NCI-H2196 treated with DMSO at 0.1 percent for 48 hours (cell line): ENCODE measurements around the gene CREM.
"Not testable (repeated sequence)": the region's sequence is repeated elsewhere in the genome, so short reads cannot be mapped to it uniquely, and the experiment has no call there.

Experiments
- DNase-seq: peaks from one replicate; lab custom pipeline; 2025; ENCODE audit not compliant: unreplicated experiment; lab: John Stamatoyannopoulos, UW

CREM gene

DNA sequence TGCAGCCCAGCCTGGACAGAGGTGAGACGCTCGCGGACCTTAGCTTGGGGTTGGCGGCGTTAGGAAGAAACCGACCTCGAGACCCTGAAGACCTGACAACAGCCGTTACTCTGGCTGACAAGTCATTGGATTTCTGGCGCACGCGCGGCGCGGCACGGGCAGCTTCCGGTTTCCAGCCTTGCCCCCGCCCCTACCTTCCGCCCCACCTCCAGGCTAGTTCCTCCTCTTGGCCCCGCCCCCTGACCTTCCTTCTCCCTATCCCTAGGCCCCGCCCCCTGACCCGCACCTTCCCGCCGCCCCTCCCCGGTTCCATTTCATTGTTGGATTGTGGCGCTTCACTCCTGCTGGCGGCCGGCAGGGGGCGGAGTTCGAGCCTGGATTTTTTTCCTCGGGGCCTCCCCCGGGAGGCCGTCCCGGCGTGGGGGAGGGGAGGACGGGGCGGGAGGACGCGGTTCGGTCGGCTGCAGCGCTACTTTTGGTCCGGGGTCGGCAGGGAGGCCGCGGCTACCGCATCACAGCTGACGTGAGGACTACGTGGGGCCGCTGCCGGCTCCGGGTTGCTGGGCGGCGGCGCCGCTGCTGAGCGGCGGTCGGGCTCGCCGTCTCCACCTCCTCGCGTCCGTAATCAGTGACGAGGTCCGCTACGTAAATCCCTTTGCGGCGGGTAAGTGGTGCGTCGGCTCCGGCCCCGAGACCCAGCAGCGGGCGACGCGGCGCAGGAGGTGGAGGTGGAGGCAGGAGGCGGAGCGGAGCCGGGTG, at the start of gene CREM:
Gene CREM, plus strand, starts transcription at position 317 of the 759 bp plus-strand sequence. CDS start 10,990 bp downstream, outside the sequence.
- peak; percentile 89 for DNase-seq

DNA sequence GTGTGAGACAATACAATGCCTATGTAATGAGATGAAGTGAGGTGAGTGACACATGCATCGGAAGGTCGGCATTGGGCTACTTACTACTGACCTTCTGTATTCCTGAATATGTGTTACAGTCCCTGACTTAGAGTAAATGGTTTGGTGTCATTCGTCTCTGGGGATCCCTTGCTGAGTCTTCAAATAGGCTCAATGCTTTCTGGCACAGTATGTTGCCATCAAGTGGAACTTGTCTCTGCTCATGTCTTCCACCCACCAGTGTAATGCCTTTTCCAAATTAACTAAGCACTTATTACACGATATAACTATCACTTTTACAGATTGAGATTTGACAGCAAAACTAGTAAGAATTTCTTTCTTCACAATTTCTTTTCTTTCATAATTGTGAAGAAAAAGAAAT, 47.4 kb upstream of the CREM start:
- DNase-seq = no peak

DNA sequence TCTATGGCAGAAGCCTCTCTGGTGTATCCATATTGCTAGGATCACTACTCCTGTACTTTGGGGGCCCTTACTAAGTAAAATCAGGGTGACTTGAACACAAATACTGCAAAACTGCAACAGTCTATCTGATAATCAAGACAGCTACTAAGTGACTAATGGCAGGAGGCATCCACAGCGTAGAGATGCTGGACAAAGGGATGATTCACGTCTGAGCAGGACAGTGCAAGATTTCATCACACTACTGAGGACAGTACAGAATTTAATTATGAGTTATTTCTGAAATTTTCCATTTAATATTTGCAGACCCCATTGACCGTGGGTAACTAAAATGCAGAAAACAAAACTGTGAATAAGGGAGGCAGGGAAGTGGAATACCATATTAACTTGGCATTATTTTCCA, 46.9 kb upstream of the CREM start:
- DNase-seq = no peak

DNA sequence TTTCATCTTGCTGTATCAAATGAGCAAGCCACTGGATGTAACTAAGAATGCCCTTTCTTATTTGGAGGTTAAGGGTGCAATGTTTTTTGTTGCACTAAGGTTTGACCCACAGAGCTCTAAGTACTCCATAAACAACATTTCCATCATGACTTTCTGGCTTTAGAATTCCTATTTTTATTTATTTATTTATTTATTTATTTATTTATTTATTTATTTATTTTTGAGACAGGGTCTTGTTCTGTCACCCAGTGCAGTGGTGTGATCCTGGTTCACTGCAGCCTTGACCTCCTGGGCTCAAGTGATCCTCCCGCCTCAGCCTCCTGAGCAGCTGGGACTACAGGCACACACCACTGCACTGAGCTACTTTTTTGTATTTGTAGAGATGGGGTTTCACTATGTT, 46.4 kb upstream of the CREM start:
- not testable (repeated sequence) for DNase-seq

DNA sequence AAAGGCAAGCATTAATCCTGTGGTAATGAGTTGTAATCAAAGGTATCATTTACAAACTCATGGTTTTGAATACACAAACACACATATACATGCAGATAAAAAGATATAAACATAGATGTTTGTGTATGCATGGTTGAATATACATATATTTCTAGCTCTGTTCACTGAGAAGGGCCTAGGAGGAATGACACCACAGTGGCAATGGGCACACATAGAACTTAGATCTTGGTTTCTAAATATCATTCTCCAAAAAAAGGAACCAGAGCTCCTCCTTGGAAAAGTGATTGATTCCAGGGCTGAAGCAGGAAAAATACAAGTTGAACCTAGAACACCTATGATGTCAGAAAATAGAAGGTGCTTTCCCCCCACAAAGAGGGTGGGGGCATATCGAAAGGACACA, 43.4 kb upstream of the CREM start:
- DNase-seq = no peak

DNA sequence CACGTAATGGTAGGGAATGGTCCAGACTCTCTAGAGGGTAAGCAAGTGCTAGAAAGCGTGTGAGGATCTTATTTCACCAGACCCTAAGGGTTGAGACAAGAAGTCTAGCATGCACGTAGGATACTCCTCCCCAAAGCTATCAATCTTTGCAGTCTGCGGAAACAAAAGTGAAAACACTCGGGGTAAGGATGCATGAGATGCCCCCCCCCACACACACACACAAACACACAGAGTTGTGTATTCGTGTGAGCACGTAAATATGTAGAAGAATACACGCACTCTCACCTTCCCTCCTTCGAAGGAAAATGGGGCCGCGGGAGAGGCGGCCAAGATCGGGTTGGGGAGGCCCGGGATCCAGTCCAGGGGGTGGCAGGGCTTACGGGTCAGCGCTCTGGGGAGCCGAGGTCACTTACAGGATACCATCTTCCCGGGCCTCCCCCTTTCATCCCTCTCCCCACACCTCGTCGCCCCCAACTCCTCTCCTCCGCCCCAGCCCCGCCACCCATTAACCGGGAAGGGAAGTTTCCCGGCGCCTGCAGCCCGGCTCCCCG, 37.0 kb upstream of the CREM start:
- no peak for DNase-seq

DNA sequence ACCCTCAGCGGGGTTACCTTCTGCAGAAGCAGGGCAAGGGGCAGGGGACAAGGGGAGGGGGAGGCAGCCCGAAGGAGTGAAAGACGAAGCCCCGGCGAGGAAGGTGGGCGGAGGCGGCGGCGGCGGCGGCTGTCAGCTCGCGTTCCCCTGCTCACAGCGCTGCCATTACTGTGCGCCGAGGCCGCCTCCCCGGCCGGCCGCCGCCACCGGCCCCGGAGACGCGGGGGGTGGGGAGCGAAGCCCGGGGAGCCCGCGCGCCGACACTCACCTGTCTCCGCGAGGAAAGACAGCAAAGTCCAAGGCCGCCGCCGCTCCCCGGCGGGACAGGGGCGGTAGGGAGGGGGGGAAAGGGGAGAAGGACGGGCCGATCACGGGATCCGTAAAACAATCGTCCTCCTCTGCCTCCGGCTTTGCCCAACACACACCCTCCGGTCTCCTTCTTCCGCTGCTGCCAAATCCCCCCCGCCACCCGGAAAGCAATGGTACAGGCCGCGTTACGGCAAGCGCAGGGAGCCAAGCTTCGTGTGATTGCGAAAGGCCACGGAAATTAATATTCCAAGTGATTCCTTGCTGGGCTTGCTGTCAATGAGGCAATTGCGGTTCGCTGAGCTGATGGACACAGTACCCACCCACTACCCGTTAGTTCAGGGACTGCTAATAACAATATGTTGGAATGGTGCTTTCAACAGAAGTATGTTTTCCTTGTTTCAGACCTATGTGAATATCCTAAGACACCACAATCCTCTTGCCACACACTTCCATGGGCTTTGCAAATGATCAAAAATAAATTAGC, 36.3 kb upstream of the CREM start, which contains the start of gene CUL2:
Gene CUL2, minus strand, starts transcription at position 180 of the 793 bp plus-strand sequence. CDS start 19,024 bp downstream, outside the sequence.
- DNase-seq = peak; percentile 55

DNA sequence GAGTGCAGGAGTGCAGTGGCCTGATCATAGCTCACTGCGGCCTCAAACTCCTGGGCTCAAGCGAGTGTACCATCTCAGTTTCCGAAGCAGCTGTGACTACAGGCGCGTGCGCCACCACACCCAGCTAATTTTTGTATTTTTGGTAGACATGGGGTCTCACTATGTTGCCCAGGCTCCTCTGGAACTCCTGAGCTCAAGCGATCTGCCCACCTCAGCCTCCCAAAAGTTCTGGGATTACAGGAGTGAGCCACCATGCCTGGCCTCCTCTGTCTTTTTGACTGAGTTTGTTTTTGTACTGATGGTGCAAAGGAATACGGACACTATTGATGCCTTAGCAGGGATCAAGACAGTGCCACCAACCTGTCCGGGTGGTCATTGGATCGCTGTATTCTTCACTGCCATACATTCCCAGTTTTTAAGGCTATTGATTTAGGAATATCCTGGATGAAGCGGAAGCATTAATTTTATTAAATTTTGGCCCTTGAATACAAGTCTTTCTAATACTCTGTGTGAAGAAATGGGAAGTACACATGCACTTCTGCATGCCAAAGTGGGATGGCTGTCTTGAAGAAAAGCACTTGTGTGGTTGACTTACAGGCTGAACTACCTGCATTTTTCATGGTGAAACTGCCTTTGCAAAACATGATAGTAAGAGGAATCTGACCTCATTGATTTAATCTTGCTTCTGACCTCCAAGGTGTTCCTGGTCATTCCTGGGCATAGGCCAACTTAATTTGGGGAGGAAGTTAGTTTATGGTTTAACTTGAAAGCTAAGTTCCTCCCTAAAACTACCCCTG, 34.5 kb upstream of the CREM start:
- DNase-seq = no peak

DNA sequence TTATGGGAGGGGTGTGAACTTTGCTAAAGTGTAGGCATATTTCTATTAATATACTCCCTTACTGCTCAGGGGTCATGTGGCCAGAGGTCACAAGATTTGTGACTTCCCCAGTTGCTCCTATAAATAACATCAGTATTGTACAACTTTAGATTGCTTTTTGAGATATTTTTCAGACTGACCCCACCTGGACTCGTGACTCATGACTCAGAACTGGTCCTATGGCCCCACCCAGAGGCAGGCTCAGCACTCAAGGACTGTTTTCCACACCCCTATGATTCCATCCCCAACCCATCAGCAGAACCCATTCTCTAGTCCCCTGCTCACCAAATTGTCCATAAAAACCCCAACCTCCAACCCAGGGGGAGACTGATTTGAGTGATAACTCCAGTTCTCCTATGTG, 33.8 kb upstream of the CREM start:
- DNase-seq = no peak

DNA sequence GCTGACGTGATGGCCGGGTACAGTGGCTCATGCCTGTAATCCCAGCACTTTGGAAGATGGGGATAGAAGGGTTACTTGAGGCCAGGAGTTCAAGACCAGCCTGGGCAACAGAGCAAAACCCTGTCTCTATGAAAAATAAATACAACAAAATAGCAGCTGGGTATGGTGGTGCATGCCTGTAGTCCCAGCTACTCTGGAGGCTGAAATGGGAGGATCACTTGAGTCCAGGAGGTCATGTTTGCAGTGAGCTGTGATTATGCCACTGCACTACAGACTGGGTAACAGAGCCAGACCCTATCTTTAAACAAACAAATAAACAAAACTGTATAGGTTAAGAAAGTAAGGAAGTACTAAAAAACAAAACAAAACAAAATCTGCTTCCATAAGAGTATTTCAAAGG, 30.3 kb upstream of the CREM start:
- no peak for DNase-seq

DNA sequence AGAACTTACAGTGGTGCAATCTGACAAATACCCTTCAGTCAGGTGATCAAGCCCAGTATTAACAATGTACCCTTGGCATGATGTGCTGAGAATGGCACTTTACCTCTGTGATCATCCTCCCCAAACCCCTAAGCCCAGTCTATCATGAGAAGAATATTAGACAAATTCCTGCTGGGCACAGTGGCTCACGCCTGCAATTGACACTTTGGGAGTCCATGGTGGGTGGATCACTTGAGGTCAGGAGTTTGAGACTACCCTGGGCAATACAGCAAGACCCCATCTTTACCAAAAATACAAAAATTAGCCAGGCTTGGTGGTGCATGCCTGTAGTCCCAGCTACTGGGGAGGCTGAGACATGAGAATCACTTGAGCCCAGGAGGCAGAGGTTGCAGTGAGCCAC, 29.1 kb upstream of the CREM start:
- no peak for DNase-seq

DNA sequence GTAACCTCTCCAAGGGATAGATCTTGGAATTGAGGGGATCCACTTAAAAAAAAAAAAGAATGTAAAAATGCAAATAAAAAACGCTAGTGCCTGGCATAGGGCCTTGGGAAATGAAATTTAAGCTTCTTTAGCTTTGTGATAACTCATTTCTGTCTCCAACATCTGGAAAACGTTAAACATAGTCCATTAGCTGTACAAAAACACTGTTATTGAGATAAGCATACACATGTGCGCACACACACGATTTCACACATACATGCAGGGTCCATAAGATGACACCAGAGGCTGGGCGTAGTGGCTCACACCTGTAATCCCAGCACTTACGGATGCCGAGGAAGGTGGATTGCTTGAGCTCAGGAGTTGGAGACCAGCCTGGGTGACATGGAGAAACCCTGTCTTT, 22.8 kb upstream of the CREM start:
- no peak for DNase-seq

DNA sequence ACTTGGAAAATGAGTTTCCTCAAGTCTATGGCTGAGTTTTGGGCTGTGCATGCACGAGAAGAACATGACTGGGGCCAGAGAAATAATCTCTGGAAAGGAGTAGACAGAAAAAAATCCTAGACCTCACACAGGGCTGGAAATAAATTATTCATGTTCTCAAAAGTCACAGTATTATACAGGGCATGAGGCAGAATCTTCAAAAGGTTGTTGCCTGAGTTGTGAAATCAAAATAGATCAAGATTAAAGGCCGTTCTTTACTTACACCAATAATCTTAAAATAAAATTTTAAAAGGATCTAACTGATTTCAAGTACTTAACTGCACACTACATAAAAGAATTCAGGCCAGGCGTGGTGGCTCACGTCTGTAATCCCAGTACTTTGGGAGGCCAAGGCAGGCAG, 14.1 kb upstream of the CREM start:
- no peak for DNase-seq

DNA sequence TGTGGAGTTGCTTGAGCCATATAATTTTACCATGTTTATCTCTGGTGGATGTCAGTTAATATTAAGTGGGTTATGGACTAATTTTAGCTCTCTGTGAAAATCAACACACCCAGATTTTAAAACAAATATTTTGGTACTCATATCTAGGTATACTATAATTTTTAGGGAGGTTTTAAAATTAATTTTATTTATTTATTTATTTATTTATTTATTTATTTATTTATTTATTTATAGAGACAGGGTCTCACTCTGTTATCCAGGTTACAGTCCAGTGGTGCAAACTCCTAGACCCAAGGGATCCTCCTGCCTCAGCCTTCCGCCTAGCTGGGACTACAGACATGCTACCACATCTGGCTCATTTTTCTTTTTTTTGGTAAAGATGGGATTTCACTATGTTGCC, 7.3 kb upstream of the CREM start:
- DNase-seq = no peak

DNA sequence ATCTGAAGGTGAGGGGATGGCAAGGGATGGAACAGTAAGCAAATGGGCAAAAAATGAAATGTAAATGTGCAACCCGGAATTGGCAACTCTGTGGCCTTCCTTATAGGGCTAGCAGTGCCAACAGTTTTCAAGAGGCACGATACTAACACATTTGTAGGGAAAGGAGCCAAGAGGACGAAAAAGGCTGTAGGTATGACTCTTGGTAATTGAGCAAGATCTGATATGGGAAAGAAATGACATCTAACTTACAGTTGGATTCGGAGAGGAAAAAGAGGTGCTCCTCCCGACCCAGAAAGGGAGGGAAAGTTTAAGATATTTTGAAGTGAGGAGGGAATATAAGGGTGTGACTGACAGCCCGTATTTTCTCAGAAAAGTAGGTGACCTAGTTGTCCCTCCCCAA, 2.1 kb upstream of the CREM start:
- no peak for DNase-seq

DNA sequence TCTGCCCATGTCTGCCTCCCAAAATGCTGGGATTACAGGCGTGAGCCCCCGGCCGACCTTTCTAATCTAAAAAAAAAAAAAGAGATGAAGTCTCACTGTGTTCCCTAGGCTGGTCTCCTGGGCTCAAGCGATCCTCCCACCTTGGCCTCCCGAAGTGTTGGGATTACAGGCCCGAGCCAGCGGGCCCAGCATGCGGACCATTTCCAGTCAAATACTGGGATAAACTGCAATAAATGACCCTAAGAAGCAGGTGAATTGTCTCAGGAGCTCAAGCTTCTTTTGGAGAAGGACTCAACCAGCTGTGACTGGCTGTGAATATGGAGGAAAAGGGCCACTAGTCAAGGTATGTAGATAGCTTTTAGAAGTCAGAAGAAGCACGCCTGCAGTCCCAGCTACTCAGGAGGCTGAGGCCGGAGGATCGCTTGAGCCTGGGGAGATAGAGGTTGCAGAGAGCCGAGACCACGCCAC, 550 bp upstream of the CREM start:
- no peak for DNase-seq

DNA sequence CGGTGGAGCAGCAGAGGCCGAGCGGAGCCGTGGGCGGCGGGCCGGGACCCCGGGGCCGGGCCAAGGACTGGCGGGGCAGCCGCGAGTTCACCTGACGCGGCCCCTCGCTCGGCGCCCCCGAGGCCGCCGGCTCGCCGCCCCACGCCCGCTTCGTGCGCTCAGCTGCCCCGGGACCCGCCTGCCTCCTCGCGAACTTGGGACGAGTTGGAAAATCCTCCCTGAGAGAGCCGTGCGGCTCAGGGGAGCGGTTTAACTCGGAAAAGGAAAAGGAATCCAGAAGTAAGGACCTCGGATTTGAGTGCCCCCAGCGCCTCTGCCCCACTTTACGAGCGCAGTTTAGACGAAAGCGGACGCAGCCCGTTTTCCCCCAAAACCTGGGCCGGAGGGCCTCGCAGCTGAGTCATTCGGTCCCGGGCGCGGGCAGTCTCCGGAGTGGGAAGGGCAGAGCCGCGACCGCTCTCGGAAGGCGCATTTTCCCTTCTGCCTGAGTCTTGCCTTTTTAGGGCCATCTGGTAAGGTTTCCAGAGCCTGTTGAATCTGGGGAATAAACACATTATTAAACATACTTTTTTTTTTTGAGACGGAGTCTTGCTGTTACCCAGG, 744 bp downstream of the CREM start:
- no peak for DNase-seq

DNA sequence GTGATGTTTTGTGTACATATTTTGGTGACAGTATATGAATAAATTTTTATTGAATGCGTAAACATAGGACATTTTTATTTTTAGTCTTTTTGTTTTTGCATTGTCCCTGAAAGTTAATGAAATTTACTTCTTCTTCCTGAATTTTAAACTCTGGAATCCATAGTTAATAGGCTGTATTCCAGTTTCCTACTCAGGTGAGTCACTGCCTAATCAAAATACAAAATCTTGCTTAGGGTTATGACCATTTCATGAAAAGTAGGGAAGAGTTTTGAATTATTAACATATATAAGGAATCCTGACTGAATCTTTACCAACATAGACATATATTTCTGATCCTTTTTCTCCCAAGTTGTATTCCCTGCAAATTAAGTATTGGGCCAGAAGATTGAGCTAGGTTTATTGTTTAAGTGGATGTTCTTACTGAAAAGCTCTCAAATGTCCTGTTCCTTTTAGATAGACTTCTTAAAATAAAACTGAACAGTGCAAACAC, 2.6 kb downstream of the CREM start:
- DNase-seq = no peak

DNA sequence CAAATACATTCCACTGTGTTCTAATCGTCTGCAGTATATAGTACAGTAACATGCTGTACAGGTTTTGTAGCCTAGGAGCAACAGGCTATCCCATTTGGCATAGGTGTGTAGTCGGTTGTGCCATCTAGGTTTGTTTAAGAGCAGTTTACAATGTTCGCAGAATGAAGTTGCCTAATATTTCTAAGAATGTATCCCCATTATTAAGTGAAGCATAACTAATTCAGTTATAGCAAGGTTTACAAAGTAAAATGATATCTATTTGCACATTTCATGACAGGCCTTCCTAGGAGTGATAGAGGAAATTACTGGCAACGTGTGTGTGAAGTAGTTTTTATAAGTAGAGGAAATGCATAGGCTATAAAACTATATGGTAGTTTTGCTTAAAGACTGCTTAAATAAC, 4.0 kb downstream of the CREM start:
- no peak for DNase-seq

DNA sequence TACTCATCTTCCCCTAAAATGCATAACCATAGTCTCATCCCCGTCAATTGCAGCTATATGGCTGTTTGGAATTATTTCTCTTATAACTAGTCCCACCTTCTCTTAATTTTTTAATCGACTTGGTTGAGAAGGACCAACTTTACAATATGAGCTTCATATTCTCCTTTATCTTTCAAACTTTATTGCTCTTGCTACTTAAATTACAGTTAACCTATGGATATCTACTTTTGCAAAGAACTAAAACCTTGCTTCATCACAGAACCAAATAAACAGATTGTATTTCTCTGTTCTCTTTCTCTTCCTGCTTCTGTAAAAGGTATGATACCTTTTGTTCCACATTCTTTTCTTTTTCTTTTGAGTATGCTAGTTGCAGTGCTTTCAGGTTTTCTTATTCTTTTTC, 6.1 kb downstream of the CREM start:
- no peak for DNase-seq

DNA sequence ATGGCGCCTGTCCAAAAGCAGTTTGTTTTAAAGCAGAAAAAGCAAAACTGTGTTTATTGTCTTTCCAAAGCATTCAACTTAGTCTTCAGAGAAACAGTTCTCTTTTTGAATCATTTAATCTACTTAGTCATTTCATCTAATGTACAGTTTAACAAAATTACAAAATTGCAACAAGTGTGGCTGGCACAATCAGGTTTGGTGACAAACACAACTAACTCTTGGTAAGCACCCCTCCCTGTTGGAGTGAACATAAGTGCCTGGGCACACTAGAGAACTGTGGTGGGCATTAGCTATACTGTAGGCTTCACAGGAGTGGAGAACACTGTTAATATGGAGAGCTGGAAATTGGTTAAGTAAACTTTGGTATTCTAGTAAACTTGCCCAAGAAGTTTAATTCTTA, 6.9 kb downstream of the CREM start:
- DNase-seq = no peak
